Panc1 (cell line): ENCODE measurements around the gene PADI3. TPM values are rescaled to one million over a fixed set of nuclear protein-coding genes. Genes with fewer than 3 reads are reported as not detected.

Experiments
- ATAC-seq: fragments of 200-7000 bp; cut with Tn5 transposase; 2 replicates; pipeline ENCODE4 v1.9.1; 2020; ENCODE audit warnings: mild to moderate bottlenecking, moderate library complexity
- BruUV-seq: library from RNA; stranded (reverse); fragments of 400-500 nt; replicated peaks from 2 replicates; lab custom pipeline; 2021; lab: Mats Ljungman, UMichigan
- CTCF ChIA-PET: fragments of 300-600 bp; sonication (Branson Sonifier 250); formaldehyde crosslinking; loops from one replicate; lab custom pipeline; 2022; ENCODE audit warnings: antibody characterized with exemption; lab: Charles Lee
- POLR2A ChIA-PET: fragments of 300-600 bp; sonication (Branson Sonifier 250); formaldehyde crosslinking; loops from one replicate; lab custom pipeline; 2022; ENCODE audit warnings: antibody characterized with exemption; lab: Charles Lee
- DNase-seq: peaks from one replicate; pipeline ENCODE4 v3.0.0-alpha.2; 2010; ENCODE audit warnings: low read depth, low spot score
- H3K27ac ChIP-seq: 2 replicates; pipeline ENCODE4 v1.5.1; 2011; ENCODE audit warnings: mild to moderate bottlenecking, low read length, inconsistent platforms
- H3K27me3 ChIP-seq: fragments of 200-500 bp; sonication (Bioruptor generic); 2 replicates; pipeline ENCODE4 v1.6.0; 2014; ENCODE audit warnings: low read length, inconsistent platforms; ENCODE audit not compliant: control insufficient read depth, insufficient read depth
- H3K36me3 ChIP-seq: fragments of 200-500 bp; sonication (Bioruptor generic); 2 replicates; pipeline ENCODE4 v1.5.1; 2014; ENCODE audit warnings: inconsistent platforms, mild to moderate bottlenecking, low read length, moderate library complexity; ENCODE audit not compliant: control insufficient read depth, insufficient read depth
- H3K4me1 ChIP-seq: 2 replicates; pipeline ENCODE4 v1.5.1; 2011; ENCODE audit warnings: inconsistent platforms, mild to moderate bottlenecking, low read length, moderate library complexity; ENCODE audit not compliant: control insufficient read depth, insufficient read depth
- H3K4me3 ChIP-seq, 2 experiments: 2 replicates each; pipeline ENCODE4 v1.5.1; 2011 to 2012; ENCODE audit warnings: low read depth in 2 of 2, low read length in 2 of 2, mild to moderate bottlenecking in 2 of 2, inconsistent platforms in 1 of 2, moderate library complexity in 1 of 2
- H3K9me3 ChIP-seq: fragments of 200-500 bp; sonication (Bioruptor generic); 2 replicates; pipeline ENCODE4 v1.5.1; 2014; ENCODE audit warnings: low read depth, mild to moderate bottlenecking, inconsistent platforms, low read length, moderate library complexity; ENCODE audit not compliant: control insufficient read depth, insufficient read depth
- CTCF ChIP-seq: fragments of 450-650 bp; IDR thresholded peaks from 2 replicates; pipeline ENCODE4 v1.5.1; 2017; ENCODE audit warnings: mild to moderate bottlenecking
- POLR2AphosphoS5 ChIP-seq: IDR thresholded peaks from 2 replicates; pipeline ENCODE4 v1.6.1; 2012; ENCODE audit warnings: mild to moderate bottlenecking, low read depth, low read length, moderate library complexity
- REST ChIP-seq, 2 experiments: IDR thresholded peaks; 2 replicates each; pipeline ENCODE4 v1.6.1; 2011 to 2012; ENCODE audit warnings: low read depth in 2 of 2, control low read depth in 1 of 2, low read length in 1 of 2, mild to moderate bottlenecking in 1 of 2, moderate library complexity in 1 of 2; ENCODE audit not compliant: insufficient read depth in 1 of 2
- SIN3A ChIP-seq: IDR thresholded peaks from 2 replicates; pipeline ENCODE4 v1.6.1; 2012; ENCODE audit warnings: low read depth, mild to moderate bottlenecking, low read length, moderate library complexity, borderline replicate concordance; ENCODE audit not compliant: insufficient read depth
- TCF7L2 ChIP-seq: IDR thresholded peaks from 2 replicates; pipeline ENCODE4 v1.6.1; 2011; ENCODE audit warnings: mild to moderate bottlenecking, low read depth, low read length, inconsistent platforms
- in situ Hi-C: cut with HindIII; loops from 2 replicates; pipeline ENCODE4 v1.10.0; 2016; ENCODE audit warnings: low sequenced_read_pairs, low pct_unique_long_range_greater_than_20kb
- intact Hi-C: fragments of 100-400 bp; cut with micrococcal nuclease; formaldehyde crosslinking; loops from one replicate; pipeline ENCODE4 v1.10.0; 2022; ENCODE audit not compliant: unreplicated experiment
- total RNA-seq: library from RNA; stranded (reverse); gene quantifications from one replicate; pipeline ENCODE4 v1.2.1, GENCODE V29; 2021; ENCODE audit not compliant: unreplicated experiment

Gene PADI3
- total RNA-seq, 1 experiment from 2014 or later = 3.4 TPM

GRCh38 chr1:17213148-17213781 is 35.6 kb upstream of the PADI3 start:
- CTCF ChIA-PET = no interaction called here
- TF ChIP-seq TCF7L2 = no peak
- TF ChIP-seq REST (IDR thresholded peaks at IDR 0.05; ENCODE audit: insufficient read depth in 1 of 2, low read depth in 2 of 2, low read length in 1 of 2) = no peak
- Histone ChIP-seq H3K4me1 (peaks cover 39% of the 10 kb centered on the region), H3K4me3 (no peak overlapping the region), H3K27ac (peak overlapping the region; percentile 93), H3K27me3 (no peaks in the 10 kb centered on the region), H3K36me3 (no peaks in the 10 kb centered on the region), H3K9me3 (no peaks in the 10 kb centered on the region)
- intact Hi-C loops = no loop called here
- no peak for ATAC-seq
- DNase-seq = no peak
- BruUV-seq = no TSS peak
- POLR2A ChIA-PET = interaction anchor here (1.4 kb wide), 1 partner anchor 20 kb away, joined by 3 read pairs; no protein-coding TSS in a partner anchor
- in situ Hi-C loops = no loop called here

- TF ChIP-seq SIN3A (no peak), REST (IDR thresholded peaks at IDR 0.05; ENCODE audit: insufficient read depth in 1 of 2, low read depth in 2 of 2, low read length in 1 of 2) (no peak), TCF7L2 (no peak), POLR2AphosphoS5 (no peak), CTCF (no peak)
- ChIA-PET CTCF (no interaction called here), POLR2A (no interaction called here)
- Histone ChIP-seq H3K4me1 (peaks cover 37% of the 10 kb centered on the region), H3K9me3 (no peaks in the 10 kb centered on the region), H3K4me3 (no peak overlapping the region), H3K27ac (peak overlapping the region; percentile 93), H3K27me3 (no peaks in the 10 kb centered on the region), H3K36me3 (no peaks in the 10 kb centered on the region)
- no peak for DNase-seq
- in situ Hi-C loops = no loop called here
- no peak for ATAC-seq
- intact Hi-C loops = no loop called here
- BruUV-seq = no TSS peak
Observed at GRCh38 chr1:17213782-17214148, 35.1 kb upstream of the PADI3 start.
